ENCODE results near the gene SGCE.

Gene SGCE

GRCh38 chr7:94562525-94562924 is 93.4 kb downstream of the SGCE start:
- no peak for DNase-seq (ENCODE audit: low read depth)

DNA sequence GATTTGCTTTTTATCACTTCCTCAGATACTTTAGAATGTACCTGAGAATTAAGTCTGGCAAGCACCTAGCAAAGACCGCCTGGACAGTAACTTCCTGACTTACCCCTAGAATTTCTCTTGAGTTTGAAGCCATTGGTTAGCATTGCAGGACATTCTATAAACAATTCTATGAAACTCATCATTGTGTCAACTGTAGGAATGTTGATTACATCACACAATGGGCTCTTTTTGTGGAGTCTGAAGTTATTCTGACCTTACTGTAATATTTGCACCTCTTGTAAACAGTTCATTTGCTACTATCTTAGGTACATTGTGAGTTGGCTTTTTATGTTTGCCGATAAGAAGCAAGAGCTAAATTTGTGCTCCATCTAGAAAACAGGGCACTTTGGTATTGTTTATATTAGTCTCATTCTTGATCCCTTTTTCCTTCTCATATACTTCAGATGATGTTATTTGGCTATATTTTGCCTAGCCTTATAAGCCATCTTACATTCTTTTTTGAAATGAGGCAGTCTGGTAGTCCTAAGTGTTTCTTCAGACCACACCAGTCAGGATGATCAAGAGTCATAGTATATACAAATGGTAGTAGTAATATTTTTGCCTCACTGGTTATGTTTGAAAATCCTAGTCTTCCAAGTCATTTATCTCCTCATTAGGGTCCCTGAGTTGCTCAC is 94.0 kb downstream of the SGCE start:
- no peak overlapping the region for H3K4me3 ChIP-seq (ENCODE audit: low read depth, low read length)
- no peak for DNase-seq (ENCODE audit: low read depth)
- no peak for TF ChIP-seq CTCF (IDR thresholded peaks at IDR 0.05; ENCODE audit: insufficient read depth, low read depth, low read length, missing control alignments)

More at GRCh38 chr7:94562525-94562924, 93.4 kb downstream of the SGCE start:
- no peak for TF ChIP-seq CTCF (IDR thresholded peaks at IDR 0.05; ENCODE audit: insufficient read depth, low read depth, low read length, missing control alignments)
- H3K4me3 ChIP-seq (ENCODE audit: low read depth, low read length), result no peak overlapping the region

DNA sequence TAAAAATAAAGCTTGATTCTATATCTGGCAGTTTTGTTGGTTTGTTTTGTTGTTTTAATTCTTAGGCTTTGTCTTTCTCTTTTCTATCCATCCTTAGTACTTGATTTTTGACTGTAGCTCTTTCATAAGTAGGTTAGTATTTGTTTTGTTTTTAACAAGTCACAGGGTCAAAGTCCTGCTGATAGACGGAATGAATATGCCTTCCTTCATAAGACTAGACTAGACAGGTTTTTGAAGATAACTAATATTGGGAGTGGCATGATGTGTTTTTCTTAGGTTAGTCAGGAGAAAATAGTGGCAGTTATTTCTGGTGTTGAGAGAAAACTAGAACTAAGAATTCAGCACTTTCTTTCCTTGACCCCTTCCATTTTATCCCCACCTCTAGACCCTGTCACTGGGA is 96.0 kb downstream of the SGCE start:
- no peak overlapping the region for H3K4me3 ChIP-seq (ENCODE audit: low read depth, low read length)
- no peak for DNase-seq (ENCODE audit: low read depth)
- no peak for TF ChIP-seq CTCF (IDR thresholded peaks at IDR 0.05; ENCODE audit: insufficient read depth, low read depth, low read length, missing control alignments)

DNA sequence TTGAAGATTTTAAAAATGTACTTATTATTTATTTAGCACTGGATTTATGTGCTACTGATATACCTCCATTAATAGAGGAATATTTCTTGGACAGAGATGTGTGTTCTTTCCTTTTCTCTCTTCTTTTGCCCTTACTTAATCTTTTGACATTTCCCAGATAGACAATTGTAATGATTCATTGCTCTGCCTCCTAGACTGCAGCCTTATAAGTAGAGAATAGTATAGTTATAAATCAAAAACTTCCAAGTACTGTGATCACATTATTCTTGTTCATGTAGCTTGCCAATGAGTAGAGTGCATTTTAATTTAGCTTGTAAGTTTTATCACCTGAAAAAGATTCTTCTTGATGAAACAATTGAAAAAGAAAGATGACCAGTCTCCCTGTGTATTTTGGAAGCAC is 98.7 kb downstream of the SGCE start:
- no peak for DNase-seq (ENCODE audit: low read depth)
- no peak for TF ChIP-seq CTCF (IDR thresholded peaks at IDR 0.05; ENCODE audit: insufficient read depth, low read depth, low read length, missing control alignments)
- no peak overlapping the region for H3K4me3 ChIP-seq (ENCODE audit: low read depth, low read length)

DNA sequence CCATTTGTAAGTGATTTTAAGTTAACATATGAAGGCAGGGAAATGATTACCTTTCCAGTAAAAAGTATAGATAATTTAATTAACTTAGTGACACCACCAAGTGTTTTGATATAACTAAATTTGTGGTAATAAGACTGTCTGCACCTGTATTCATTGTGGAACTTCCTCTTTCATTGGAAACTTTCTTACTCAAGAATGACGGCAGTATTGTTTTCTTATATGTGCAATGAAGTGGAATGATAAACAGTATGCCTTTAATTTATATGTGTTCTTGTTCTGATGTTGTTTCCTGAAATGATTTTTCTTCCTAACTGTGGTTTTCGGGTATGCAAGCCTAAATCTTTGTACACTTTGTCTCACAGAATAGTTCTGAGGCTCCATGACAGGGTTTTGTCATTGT is 99.9 kb downstream of the SGCE start:
- no peak overlapping the region for H3K4me3 ChIP-seq (ENCODE audit: low read depth, low read length)
- no peak for TF ChIP-seq CTCF (IDR thresholded peaks at IDR 0.05; ENCODE audit: insufficient read depth, low read depth, low read length, missing control alignments)

GRCh38 chr7:94547126-94547525 is 108.8 kb downstream of the SGCE start:
- no peak overlapping the region for H3K4me3 ChIP-seq (ENCODE audit: low read depth, low read length)
- no peak for TF ChIP-seq CTCF (IDR thresholded peaks at IDR 0.05; ENCODE audit: insufficient read depth, low read depth, low read length, missing control alignments)
- no peak for DNase-seq (ENCODE audit: low read depth)

More for the DNA sequence above, 99.9 kb downstream of the SGCE start:
- DNase-seq (ENCODE audit: low read depth), result no peak

DNA sequence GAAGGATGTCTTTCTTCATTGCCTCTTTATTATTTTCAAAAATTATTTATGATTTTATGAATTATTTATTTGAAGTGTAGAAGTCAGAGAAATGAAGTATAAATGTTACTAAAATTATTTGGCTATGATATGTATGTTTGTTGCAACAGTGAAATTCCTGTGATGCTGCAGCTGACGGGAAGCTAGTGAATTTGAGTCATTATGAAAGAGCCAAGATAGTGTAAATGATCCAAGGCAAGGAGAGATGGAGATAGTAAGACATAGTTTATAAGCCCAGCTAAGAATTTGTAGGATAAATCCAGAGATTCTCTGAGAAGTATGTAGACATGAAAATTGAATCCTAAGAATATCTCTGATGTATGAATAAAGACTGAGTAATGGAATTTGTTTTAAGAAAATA is 115.5 kb downstream of the SGCE start:
- H3K4me3 ChIP-seq (ENCODE audit: low read depth, low read length), result no peak overlapping the region
- no peak for DNase-seq (ENCODE audit: low read depth)
- TF ChIP-seq CTCF (IDR thresholded peaks at IDR 0.05; ENCODE audit: insufficient read depth, low read depth, low read length, missing control alignments), result no peak
